Hepatocyte (in vitro differentiated cells): ENCODE results near the gene KCNMA1.

ENCODE experiments used
- CTCF ChIP-seq: fragments of 200-600 bp; sonication (generic); IDR thresholded peaks from 2 replicates; pipeline ENCODE4 v1.5.1; 2016; ENCODE audit warnings: antibody characterized with exemption, mild to moderate bottlenecking; ENCODE audit not compliant: poor library complexity
- EZH2 ChIP-seq: fragments of 200-600 bp; sonication (generic); IDR thresholded peaks from 2 replicates; pipeline ENCODE4 v1.6.1; 2016; ENCODE audit warnings: antibody characterized with exemption, mild to moderate bottlenecking, borderline replicate concordance
- EZH2phosphoT487 ChIP-seq: fragments of 200-600 bp; sonication (generic); IDR thresholded peaks from one replicate; pipeline ENCODE4 v1.6.1; 2018; ENCODE audit warnings: antibody characterized with exemption, mild to moderate bottlenecking, low read depth, moderate library complexity; ENCODE audit not compliant: unreplicated experiment, severe bottlenecking

GRCh38 chr10:77564731-77565589 is 72.6 kb downstream of the KCNMA1 start:
- no peak for TF ChIP-seq CTCF
- TF ChIP-seq EZH2: no peak
- TF ChIP-seq EZH2phosphoT487: no peak
